Activated CD4-positive, alpha-beta T cell treated with anti-CD3 and anti-CD28 coated beads, Interleukin-10, Interleukin-2, amounts not matched to agents 100 ng/mL and 50 ng/mL, durations not matched to agents 16 hours and 8 hours (primary cell): Measurements from ENCODE around the gene ALPL.
"Not testable (repeated sequence)": the region's sequence is repeated elsewhere in the genome, so short reads cannot be mapped to it uniquely, and the experiment has no call there.

Experiments used
- DNase-seq: peaks from one replicate; pipeline ENCODE4 v3.0.0-alpha.2; 2020

The ALPL gene

GRCh38 chr1:21509351-21510112 lies at the start of gene ALPL:
TSS of gene ALPL (plus strand) at chr1:21509423. CDS start at chr1:21554082, 44,659 bp downstream.
- no peak for DNase-seq

- not testable (repeated sequence) for DNase-seq
Measured at GRCh38 chr1:21465127-21465526, 44.1 kb upstream of the ALPL start.

DNA sequence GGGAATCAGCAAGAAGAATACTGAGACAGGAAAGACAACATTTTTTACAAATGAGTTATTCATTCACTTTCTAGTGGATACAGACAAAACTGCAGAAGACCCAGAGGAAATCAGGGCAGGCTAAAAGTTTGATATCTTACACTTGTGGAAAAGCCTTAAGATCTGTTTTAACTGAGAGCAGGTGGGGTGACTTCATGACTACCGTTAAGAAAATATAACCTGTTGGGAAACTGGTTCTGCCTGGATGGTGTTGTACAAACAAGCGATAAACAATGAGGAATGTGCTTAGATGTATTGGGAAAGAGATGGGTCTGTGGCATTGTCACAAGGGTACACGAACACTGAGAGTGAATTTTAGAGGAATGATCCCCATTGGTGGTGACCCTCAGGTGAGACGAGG lies 41.3 kb upstream of the ALPL start:
- not testable (repeated sequence) for DNase-seq

DNA sequence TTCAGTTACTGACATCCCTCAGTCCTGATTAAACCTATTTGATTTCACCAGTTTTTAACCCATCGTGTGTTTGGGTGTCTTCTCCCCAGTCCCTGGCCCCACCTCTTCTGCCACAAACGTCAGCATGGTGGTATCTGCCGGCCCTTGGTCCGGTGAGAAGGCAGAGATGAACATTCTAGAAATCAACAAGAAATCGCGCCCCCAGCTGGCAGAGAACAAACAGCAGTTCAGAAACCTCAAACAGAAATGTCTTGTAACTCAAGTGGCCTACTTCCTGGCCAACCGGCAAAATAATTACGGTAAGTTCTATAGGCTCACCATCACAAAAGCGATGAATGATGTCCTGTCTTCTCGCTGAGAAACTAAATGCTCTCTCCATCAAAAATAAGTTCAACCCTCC lies 40.6 kb upstream of the ALPL start:
- peak; percentile 31 for DNase-seq

DNA sequence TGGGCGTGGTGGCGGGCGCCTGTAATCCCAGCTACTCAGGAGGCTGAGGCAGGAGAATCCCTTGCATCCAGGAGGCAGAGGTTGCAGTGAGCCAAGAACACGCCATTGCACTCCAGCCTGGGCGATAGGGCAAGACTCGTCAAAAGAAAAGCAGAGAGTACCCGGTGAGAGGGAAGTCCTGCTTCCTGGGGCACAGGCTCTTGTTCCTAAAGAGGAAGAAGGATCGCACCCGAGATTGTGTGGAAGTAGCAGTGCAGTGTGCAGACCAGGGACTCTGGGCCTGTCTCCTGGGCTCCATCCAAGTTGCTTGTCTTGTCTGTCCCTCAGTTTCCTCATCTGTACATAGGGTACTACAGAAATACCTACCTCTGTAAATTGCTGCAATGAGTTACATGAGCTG lies 39.6 kb upstream of the ALPL start:
- DNase-seq, result no peak

DNA sequence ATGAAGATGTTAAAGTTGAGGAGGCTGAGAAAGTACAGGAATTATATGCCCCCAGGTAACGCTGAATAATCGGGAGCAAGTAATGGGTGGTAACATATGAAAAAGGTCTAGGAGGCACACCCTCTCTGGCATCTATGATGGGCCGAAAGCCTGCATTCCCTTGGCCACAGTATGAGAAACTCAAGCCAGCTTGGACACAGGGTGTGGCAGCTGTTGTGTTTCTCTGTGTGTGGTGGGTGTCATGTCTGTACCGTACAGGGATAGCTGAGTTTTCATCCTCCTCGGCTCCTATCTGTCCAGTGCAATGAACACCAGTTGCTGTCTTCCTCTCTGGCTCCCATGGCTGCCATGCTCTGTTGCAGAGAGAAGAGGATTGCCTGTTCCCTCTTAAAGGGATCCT lies 36.4 kb upstream of the ALPL start:
- DNase-seq, result no peak

- no peak for DNase-seq
Measured at GRCh38 chr1:21478356-21478755, 30.9 kb upstream of the ALPL start.

- not testable (repeated sequence) for DNase-seq
Measured at GRCh38 chr1:21483881-21484280, 25.3 kb upstream of the ALPL start.

GRCh38 chr1:21489146-21489545 lies 20.1 kb upstream of the ALPL start:
- no peak for DNase-seq

DNA sequence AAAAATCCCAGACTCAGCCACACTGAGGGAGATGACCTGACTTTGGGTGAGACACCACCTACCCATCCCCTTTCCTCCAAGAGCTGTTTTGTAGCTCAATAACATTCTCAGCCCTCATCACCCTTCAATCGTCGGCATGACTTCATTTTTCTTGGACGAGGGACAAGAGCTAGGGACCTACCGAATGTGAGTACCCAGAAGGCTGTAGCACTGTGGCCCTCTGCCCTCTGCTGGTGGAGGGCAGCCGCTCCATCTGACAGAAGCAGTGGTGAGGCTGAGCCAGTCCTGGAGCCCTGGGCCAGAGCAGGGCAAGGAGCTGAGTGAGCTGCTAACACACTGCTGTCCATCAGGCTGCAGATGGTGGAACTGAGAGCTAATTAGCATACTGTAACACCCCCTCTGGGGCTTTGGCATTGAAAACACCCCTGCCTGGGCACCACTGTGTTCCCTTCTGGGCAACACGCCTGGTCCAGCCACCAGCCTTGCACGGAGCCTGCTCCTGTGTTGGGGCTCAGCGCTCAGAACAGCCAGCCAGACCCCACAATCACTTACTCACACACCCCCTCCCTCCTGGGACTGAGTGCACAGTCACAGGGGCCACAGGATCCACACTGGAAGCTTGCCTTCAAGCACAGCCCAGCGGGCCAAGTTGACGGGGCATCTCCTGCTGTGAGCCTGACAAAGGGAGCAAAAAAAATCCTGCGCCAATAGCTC lies 18.3 kb upstream of the ALPL start:
- peak; percentile 43 for DNase-seq

DNA sequence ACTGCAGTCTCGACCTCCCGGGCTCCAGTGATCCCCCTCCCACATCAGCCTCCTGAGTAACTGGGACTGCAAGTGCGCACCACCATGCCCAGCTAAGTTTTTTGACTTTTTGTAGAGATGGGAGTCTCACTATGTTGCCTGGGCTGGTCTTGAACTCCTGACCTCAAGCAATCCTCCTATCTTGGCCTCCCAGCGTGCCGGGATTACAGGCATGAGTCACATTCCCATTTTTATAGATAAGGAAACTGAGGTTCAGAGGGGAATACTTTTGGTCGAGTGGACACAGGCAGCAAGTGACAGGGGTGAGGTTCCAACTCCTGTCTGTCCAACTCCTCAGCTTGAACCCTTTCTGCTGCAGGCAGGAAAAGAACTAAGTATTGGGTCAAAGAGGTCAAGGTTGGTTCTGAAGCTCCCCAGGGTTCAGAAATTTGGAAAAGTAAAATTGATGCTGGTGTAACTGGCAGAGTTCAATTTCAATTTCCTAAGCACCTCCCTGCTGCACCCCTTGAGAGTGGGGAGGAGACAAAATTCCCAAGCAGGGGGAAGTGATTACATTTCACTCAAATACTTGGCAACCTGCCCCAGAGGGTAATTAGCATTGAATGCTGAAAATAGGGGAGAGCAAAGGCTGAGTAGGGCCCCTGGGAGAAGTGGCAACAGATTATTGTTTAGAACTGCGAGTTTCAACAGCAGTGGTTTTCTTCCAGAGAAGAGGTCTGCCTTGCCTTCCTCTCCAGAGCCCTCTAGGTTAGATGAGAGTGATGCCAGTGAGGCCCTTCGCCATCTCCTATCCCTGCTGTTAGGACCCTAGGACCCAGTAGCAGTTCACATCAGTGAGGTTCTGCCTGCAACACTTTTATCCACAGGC lies 17.5 kb upstream of the ALPL start:
- DNase-seq, result no peak

DNA sequence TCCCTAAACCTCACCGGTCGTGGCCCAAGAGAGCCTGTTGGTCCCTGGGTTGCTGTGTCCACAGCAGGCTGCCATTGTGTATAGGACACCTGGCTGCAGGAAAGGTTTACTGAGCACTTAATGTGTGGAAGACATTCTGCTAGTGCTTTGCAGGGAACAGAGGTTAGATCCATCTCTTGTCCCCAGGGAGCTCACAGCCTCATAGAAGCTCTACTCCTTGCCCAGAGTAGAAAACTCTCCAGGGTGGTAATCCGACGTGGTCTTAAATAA lies 16.9 kb upstream of the ALPL start:
- DNase-seq, result no peak

- no peak for DNase-seq
Measured at GRCh38 chr1:21494196-21494595, 15.0 kb upstream of the ALPL start.

DNA sequence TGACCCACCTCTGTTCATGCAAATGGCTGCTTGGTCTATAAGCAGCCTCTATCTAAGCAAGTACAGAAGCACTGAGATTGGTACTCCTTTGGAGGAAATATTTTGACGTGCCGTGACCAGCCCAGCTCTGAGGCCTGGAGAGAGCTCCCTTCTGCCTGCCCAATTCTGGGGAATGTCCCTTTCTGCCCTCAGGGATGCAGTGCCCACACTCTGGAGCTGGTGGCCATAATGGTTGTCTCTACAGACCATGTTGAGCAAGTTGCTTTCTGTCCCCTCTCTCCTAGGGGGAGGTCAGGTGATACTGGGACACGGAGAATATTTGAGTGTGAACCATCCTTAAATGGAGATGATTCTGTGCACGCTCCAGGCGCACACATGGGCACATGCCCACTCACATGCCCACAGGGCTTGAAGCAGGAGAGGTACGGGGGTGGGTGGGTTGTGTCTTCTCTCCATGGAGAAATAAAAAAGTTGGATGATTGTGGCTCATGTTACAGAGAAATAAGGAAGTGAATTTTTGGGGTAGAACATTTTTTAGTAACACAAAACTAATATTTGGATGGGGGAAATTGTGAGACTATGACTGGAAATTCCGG lies 13.9 kb upstream of the ALPL start:
- DNase-seq, result no peak

GRCh38 chr1:21496063-21496462 lies 13.2 kb upstream of the ALPL start:
- DNase-seq, result no peak

- no peak for DNase-seq
Measured at GRCh38 chr1:21496886-21497285, 12.3 kb upstream of the ALPL start.

- no peak for DNase-seq
Measured at GRCh38 chr1:21497466-21498061, 11.7 kb upstream of the ALPL start.

DNA sequence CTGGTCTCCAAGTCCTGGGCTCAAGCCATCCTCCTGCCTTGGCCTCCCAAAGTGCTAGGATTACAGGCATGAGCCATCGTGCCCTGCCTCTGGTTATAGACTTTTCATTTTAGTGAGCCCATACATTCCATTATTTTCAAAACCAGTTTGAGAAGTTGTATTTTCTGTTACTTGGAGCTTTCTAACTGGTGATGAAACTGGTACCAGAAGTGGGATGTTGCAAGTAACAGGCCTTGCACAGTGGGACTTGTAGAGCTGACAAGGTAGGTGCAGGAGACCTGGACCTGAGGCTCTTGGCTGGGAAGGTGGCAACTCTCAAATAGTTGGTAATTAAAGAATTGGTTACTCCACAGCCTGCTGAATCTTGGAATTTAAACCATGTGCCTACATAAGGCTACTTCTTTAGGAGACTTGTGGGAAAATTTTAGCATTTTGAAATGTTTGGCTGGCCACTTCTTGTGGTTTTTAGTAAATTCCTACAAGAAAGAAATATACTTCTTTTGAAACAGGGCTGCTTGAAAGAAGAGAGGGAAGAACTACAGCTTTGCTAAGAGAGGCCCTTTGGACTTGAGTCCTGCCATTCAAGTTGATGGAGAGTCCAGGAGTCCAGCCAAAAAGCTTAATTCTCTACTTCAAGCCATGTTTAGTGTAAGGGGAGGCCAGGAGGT lies 9.8 kb upstream of the ALPL start:
- no peak for DNase-seq

DNA sequence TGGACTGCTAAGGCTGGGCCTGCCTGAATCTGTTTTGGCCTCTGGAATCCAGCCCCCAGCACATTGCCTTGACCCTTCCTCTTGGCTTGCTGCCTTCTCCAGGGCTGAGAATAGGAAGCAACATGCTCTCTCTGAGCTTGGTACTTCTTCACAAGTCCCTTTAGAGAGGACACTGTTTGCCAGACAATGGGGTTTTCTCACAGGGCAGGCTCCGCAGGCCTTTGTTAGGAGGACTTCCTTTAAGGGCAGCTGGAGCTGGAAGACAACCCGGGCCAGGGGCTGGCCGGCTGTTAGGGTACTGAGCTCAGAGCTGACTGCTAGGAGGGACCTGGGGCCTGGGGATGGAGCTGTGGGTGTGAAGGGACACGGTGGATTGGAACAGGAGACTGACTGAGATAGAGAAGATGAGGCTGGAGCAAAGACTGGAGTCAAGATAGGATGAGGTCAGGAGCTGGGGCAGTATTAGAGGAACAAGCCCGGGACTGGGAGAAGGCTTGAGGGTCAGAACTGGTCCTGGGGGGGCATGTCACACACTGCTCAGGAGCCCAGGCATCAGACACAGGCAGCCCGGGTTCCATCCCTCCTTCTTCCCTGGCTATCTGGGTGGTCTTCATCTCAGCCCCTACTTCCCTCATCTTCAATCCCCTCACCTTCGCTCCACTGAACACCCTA lies 5.4 kb upstream of the ALPL start:
- no peak for DNase-seq

GRCh38 chr1:21506804-21507203 lies 2.4 kb upstream of the ALPL start:
- no peak for DNase-seq

DNA sequence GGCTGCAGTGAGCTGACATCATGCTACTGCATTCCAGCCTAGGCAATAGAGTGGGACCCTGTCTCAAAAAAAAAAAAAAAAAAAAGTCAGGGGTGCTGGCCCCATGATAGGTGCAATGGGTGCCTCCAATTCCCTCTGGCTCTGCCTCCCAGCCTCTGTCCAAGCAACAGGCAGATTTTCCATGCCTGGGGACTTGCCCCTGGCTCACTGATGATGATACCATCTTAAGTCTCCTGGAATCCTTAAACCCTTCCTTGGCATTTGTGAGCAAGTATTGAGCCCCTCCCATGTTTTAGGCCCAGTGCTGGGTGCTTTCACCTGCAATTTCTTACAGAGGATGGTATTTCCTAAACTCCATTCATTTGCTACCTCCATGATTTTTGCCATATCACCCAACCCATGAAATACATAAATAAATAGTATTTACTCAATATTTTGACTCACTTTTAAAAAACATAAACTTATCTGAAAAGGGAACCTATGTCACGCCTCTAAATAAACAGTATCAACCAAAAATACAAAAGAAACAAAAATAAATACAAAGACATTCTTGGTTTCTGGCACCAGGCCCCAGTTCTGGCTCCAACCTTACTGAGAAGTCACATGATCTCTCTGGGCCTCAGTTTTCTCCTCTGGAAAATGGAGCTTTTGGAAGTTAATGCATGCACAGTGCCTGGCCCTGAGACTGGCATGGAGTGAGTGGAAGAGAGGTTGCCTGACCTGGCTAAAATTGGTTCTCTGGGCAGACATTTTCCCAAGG lies 1.5 kb upstream of the ALPL start:
- no peak for DNase-seq
